ENCODE data around the gene TBC1D22A. TPM values are rescaled to one million over a fixed set of nuclear protein-coding genes. Genes with fewer than 3 reads are reported as not detected.

Gene TBC1D22A
- total and polyA plus RNA-seq, 2 donors (not counting 3 experiments of a cell fraction or from before 2014, with no cell fraction given) = 26.1 to 32.4 TPM

- H4K20me1 ChIP-seq (replicated peaks; ENCODE audit: control insufficient read depth, extremely low read depth, insufficient read depth, low read length) = no peaks in the 10 kb centered on the region
- no peaks in the 10 kb centered on the region for H3K9me3 ChIP-seq (replicated peaks; ENCODE audit: control insufficient read depth, insufficient read depth, low read length)
- no peak overlapping the region for H3K9ac ChIP-seq (replicated peaks; ENCODE audit: extremely low read depth, insufficient read depth, low read length)
- ChIA-PET POLR2A (no interaction called here), CTCF (no interaction called here)
- FAIRE-seq (no peak), DNase-seq (ENCODE audit: low read depth, low spot score) (no peak)
- no peaks in the 10 kb centered on the region for H3K4me1 ChIP-seq (ENCODE audit: control insufficient read depth, extremely low read depth, insufficient read depth, low read length)
- no peak overlapping the region for H2AFZ ChIP-seq (ENCODE audit: low read depth, low read length)
- dilution Hi-C loops (cut with MboI; ENCODE audit: extremely low pct_ligation_motif_present, low sequenced_read_pairs) (no loop called here), intact Hi-C loops (cut with micrococcal nuclease) (no loop called here)
- no peaks in the 10 kb centered on the region for H3K27me3 ChIP-seq (ENCODE audit: control insufficient read depth in 2 of 2, insufficient read depth in 2 of 2, low read length in 2 of 2)
- H3K4me2 ChIP-seq (ENCODE audit: insufficient read depth, low read length) = no peak overlapping the region
- no peak overlapping the region for H3K4me3 ChIP-seq (replicated peaks in 1 of 3; ENCODE audit: insufficient read depth in 1 of 3, low read depth in 1 of 3, low read length in 3 of 3)
- no peaks in the 10 kb centered on the region for H3K36me3 ChIP-seq (ENCODE audit: control insufficient read depth in 2 of 2, extremely low read depth in 1 of 2, insufficient read depth in 2 of 2, low read length in 2 of 2)
- TF ChIP-seq CTCF (IDR thresholded peaks at IDR 0.05; ENCODE audit: extremely low read depth in 1 of 2, insufficient read depth in 1 of 2, low read depth in 1 of 2, low read length in 2 of 2) = no peak
- no peak for TF ChIP-seq MAX (IDR thresholded peaks at IDR 0.05; ENCODE audit: insufficient read depth, insufficient read length)
- no peak for TF ChIP-seq FOS (IDR thresholded peaks at IDR 0.05; ENCODE audit: borderline replicate concordance, insufficient read depth, low read length)
- no peak for TF ChIP-seq POLR2AphosphoS5 (IDR thresholded peaks at IDR 0.05; ENCODE audit: insufficient read depth, low read depth, low read length)
- no peak for TF ChIP-seq POLR2A (IDR thresholded peaks at IDR 0.05; ENCODE audit: low read depth, low read length)
- no peak for TF ChIP-seq JUN (IDR thresholded peaks at IDR 0.05; ENCODE audit: borderline replicate concordance, insufficient read depth, insufficient read length, low read depth)
- TF ChIP-seq EZH2 (IDR thresholded peaks at IDR 0.05; ENCODE audit: borderline replicate concordance, low read depth, low read length, severe bottlenecking) = no peak
- no peak for TF ChIP-seq MYC (IDR thresholded peaks at IDR 0.05; ENCODE audit: low read depth, low read length)
- TF ChIP-seq GATA2 (IDR thresholded peaks at IDR 0.05; ENCODE audit: insufficient read depth, insufficient read length, low read depth, low read length) = no peak
- H3K27ac ChIP-seq (ENCODE audit: insufficient read depth, low read depth, low read length) = no peak overlapping the region
- no peaks in the 10 kb centered on the region for H3K79me2 ChIP-seq (ENCODE audit: control insufficient read depth, insufficient read depth, low read length)
- H3K9me1 ChIP-seq (replicated peaks; ENCODE audit: control insufficient read depth, extremely low read depth, insufficient read depth, low read length) = no peaks in the 10 kb centered on the region
- BruUV-seq (replicated peaks) = no TSS peak
These were observed 370.0 kb downstream of the TBC1D22A start for GRCh38 chr22:47132428-47132825.
